ENCODE measurements around the gene SLC29A4. TPM values are rescaled to one million over a fixed set of nuclear protein-coding genes. Genes with fewer than 3 reads are reported as not detected.
"Not testable (repeated sequence)": the region's sequence is repeated elsewhere in the genome, so short reads cannot be mapped to it uniquely, and the experiment has no call there.

SLC29A4 gene
- total RNA-seq, 2 experiments from 2014 or later = 1.6 to 3.1 TPM

DNA sequence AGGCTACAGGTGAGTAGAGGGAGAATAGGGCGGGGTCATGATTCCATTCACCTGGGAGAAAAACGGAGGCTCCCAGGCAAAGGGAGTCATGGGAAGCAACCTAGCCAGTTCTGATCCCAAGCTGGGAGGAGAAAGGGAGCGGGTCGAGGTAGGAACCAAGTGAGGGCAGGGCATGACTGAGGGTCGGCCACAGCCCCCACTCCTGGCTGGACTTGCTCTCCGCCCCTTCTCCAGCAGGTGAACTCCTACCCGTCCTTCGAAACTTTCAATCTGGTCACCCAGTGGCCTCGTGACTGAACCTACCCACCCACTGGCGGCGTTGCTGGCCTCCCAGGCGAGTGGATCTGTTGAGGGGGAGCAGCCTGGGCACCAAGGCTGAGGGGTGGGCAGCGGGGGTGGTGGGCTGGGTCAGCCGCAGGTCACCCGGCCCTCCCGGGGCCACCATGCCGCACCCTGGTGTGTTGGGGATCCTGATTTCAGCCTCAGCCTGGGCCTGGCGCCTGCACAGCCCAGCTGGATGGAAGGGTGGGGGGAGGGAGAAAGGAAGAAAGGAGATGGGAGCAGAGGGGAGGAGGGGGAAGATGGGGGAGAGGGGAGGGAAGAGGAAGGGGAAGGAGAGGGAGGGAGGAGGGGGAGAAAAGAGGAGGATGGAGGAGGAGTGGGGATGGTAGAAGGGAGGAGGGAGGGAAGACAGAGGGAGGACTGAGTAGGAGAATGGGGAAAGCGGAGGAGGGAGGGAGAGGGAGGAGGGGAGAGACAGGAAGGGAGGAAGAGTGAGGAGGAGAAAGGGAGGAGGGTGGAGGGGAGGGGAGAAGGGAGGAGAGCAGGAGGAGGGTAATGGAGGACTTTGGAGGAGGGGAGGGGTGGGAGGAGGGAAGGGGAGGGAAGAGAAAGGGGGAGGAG lies 894 bp upstream of the SLC29A4 start:
- H3K36me3 Mint-ChIP-seq; H3K4me3 Mint-ChIP-seq; ATAC-seq (ENCODE audit: low read depth); DNase-seq; H3K4me1 Mint-ChIP-seq; H3K27ac Mint-ChIP-seq; POLR2A ChIA-PET; H3K9me3 Mint-ChIP-seq: not testable (repeated sequence)
- H3K27me3 Mint-ChIP-seq = peaks cover 14% of the 10 kb centered on the region

DNA sequence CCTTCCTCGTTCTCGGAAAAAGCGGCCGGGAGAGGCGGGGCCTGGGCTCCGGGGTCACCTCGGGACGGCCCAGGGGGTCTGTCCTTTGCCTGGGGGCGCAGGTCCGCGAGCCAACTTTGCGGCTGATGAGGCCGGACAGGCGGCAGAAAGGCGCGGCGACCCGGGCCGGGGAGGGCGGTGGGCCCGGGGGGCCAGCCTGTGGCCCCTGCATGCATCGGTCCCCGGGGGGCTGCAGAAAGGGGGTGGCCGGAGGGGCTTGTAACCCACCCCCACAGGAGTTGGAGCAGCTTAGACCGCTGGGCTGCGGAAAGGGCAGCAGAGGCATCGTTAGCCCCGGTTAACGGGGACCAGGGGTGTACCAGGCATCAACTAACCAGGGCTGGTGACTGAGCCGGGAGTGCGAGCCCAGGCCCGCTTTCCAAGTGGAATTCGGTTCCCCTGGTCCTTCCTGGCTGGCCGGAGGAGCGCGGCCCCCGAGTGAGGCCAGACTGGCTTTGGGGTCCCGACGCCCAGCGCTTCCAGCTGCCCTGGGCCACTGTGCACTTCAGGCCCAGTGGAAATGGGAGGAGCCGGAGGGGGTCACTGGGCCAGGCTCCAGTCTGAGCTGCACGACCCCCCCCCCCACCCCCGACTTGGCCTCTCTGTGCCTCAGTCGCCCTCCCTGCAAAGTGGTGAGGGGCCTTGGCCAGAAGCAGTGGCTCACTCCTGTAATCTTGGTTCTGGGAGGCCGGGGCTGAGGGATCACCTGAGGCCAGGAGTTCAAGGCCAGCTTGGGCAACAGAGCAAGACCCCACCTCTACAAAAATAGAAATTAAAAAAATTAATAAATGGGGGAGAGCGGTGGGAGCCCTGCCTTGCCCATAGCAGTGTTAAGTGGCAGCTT lies 919 bp downstream of the SLC29A4 start:
- H3K4me3 Mint-ChIP-seq = no peak overlapping the region
- ATAC-seq (ENCODE audit: low read depth) (no peak), DNase-seq (no peak)
- H3K36me3 Mint-ChIP-seq = no peaks in the 10 kb centered on the region
- no peak overlapping the region for H3K27ac Mint-ChIP-seq
- peaks cover 11% of the 10 kb centered on the region for H3K27me3 Mint-ChIP-seq
- POLR2A ChIA-PET = no interaction called here
- no peaks in the 10 kb centered on the region for H3K4me1 Mint-ChIP-seq
- no peaks in the 10 kb centered on the region for H3K9me3 Mint-ChIP-seq

DNA sequence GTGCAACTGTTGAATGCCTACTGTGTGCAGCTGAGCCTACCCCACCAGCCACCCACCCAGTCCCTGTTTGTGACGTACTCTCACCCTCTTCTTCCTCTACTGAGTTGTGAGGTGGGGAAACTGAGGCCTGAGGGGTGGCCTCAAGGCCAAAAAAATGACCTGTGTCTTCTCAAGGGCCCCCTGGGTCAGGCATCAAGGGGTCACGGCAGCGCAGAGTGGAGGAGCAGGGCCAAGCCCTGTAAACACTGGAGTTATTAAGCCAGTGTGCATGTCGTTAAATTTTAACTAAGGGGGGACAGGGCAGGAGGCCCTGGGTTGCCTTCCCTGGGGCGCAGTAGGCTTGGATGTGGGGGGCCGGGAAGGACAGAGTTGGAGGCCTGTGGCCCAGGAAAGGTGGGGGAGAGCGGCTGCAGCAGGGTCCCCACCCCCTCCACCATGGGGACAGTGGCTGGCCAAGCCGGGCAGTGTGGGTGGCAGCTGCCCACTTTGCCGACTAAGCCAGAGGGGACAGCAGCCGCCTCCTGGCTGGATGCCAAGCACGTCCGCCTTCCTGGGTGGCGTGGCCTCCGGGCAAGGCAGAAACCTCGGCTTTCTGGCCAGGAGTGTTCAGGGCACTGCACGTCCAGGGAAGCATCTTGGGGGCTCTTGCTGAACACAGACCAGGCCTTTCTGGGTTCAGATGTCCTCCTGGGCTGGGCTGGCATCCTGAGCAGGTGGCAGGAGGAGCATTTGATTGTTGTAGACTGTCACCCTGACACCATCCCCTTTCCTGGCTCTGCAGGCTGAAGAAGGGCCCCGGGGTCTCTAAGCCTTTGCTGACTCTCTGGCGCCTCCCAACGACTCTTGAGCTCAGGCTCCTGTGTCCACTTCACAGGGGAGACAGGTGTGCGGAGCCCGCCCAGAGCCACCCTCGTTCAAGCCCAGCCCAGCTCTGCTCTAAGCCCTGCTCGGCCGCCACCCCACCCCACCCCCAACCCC lies 1.9 kb downstream of the SLC29A4 start:
- ATAC-seq (ENCODE audit: low read depth) = no peak
- Mint-ChIP-seq H3K4me3 (peak overlapping the region; percentile 42), H3K27me3 (peaks cover 8% of the 10 kb centered on the region)

DNA sequence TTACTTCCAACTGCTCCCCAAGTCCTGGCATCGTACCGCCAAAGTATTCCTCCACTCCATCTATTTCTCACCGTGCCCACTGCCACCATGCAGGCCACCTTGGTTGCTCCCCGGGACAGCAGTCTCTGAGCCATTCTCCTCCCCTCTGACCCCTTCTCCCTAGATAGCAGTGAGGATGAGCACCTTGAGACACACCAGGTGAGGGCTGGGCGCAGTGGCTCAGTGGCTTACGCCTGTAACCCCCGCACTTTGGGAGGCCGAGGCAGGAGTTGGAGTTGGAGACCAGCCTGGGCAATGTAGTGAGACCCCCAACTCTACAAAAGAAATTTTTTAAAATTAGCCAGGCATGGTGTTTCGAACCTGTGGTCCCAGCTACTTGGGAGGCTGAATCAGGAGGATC lies 4.2 kb downstream of the SLC29A4 start:
- DNase-seq (no peak), ATAC-seq (ENCODE audit: low read depth) (no peak)
- POLR2A ChIA-PET = interaction anchor here (0.6 to 0.7 kb wide), 2 partner anchors 33 to 42 kb away, joined by 3 read pairs; no protein-coding TSS in a partner anchor
- Mint-ChIP-seq H3K27ac (no peak overlapping the region), H3K27me3 (peaks cover 6% of the 10 kb centered on the region), H3K36me3 (no peaks in the 10 kb centered on the region), H3K9me3 (no peaks in the 10 kb centered on the region), H3K4me3 (no peak overlapping the region), H3K4me1 (no peaks in the 10 kb centered on the region)

More for the DNA sequence above, 1.9 kb downstream of the SLC29A4 start:
- no peak for DNase-seq
- POLR2A ChIA-PET = no interaction called here
- no peaks in the 10 kb centered on the region for H3K36me3 Mint-ChIP-seq
- H3K9me3 Mint-ChIP-seq = no peaks in the 10 kb centered on the region
- H3K27ac Mint-ChIP-seq = no peak overlapping the region
- H3K4me1 Mint-ChIP-seq = no peaks in the 10 kb centered on the region

DNA sequence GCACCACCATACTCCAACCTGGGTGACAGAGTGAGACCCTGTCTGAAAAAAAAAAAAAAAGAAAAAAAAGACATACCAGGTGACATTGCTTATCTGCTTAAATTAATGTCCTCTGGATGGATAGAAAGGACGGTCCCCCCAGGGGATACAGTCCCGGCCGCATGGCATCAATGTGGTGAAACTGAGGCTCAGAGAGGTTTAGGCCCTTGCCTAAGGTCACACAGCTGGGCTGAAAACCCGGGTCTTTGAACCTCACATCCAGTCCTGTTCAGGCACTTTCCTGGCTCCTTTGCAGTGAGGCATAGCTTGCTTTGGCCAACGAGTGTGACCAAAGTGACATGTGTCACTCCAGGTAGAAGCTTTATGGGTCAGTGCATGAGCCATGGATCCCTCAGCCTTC lies 4.6 kb downstream of the SLC29A4 start:
- H3K4me3 Mint-ChIP-seq; POLR2A ChIA-PET; H3K9me3 Mint-ChIP-seq; H3K4me1 Mint-ChIP-seq; DNase-seq; ATAC-seq (ENCODE audit: low read depth); H3K27me3 Mint-ChIP-seq; H3K27ac Mint-ChIP-seq; H3K36me3 Mint-ChIP-seq: not testable (repeated sequence)

DNA sequence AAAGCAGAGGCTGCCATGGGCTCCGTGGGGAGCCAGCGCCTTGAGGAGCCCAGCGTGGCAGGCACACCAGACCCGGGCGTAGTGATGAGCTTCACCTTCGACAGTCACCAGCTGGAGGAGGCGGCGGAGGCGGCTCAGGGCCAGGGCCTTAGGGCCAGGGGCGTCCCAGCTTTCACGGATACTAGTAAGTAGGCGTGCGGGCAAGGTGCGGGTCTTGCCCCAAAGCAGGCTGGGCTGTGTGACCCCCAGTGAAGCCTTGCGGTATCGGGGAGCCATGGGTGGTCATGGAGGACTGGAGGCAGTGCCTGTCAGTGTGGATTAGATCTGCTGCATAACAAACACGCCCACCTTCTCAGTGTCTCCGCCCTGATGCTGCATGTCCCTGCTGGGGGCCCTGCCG lies 5.1 kb downstream of the SLC29A4 start:
- no peaks in the 10 kb centered on the region for H3K36me3 Mint-ChIP-seq
- H3K27me3 Mint-ChIP-seq = peaks cover 6% of the 10 kb centered on the region
- H3K9me3 Mint-ChIP-seq = no peaks in the 10 kb centered on the region
- POLR2A ChIA-PET = no interaction called here
- no peak overlapping the region for H3K27ac Mint-ChIP-seq
- ATAC-seq (ENCODE audit: low read depth) (no peak), DNase-seq (no peak)
- no peak overlapping the region for H3K4me3 Mint-ChIP-seq
- H3K4me1 Mint-ChIP-seq = no peaks in the 10 kb centered on the region

DNA sequence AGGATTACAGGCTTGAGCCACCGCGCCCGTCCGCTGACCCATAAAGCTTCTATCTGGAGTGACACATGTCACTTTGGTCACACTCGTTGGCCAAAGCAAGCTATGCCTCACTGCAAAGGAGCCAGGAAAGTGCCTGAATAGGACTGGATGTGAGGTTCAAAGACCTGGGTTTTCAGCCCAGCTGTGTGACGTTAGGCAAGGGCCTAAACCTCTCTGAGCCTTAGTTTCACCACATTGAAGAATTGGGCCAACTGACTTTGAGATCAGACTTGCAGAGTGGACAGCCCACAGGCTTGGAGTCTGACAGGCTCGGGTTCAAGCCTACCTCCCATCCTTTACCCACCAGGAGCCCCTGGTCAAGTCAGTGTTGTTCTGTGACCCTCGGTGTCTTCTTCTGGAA lies 5.8 kb downstream of the SLC29A4 start:
- H3K9me3 Mint-ChIP-seq; POLR2A ChIA-PET; DNase-seq; ATAC-seq (ENCODE audit: low read depth); H3K27ac Mint-ChIP-seq; H3K27me3 Mint-ChIP-seq; H3K36me3 Mint-ChIP-seq; H3K4me3 Mint-ChIP-seq; H3K4me1 Mint-ChIP-seq: not testable (repeated sequence)

DNA sequence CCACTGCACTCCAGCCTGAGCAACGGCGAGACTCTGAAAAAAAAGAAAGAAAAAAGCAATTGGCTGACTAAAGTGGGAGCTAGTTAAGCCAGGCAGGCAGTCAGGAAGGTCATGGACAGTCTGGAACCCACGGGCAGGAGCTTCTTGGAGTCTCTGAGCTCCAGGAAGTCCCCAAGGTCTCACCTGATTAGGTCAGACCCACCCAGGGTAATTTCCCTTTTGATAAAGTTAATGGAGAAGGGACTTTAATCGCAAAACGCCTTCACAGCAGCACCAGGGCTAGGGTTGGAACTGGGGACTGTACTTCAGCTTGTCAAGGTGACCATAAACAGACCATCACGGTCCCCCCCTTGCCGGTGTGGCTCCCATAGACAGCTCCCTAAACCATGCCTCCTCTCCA lies 6.6 kb downstream of the SLC29A4 start:
- ATAC-seq (ENCODE audit: low read depth) (no peak), DNase-seq (no peak)
- Mint-ChIP-seq H3K4me3 (no peak overlapping the region), H3K27me3 (peaks cover 5% of the 10 kb centered on the region), H3K4me1 (no peaks in the 10 kb centered on the region), H3K9me3 (no peaks in the 10 kb centered on the region), H3K27ac (no peak overlapping the region), H3K36me3 (no peaks in the 10 kb centered on the region)
- POLR2A ChIA-PET = no interaction called here

DNA sequence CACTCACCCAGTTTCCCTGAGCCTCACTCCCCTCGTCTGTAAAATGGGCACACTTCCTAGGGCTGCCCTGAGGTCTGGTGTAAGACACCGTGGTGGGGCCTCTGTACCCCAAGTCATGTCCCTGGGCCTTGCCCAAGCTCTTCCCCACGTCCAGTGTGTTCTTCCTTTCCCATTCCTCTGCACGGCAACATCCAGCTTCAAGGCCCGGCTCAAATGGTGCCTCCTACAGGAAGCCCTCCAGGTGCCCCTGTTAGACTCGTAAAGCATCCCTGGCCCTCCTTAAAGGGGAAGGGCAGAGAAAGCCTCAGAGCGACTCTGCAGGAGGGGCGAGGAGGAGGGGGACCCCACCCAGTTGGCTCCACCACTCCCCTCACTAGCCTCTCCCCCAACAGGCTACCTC lies 8.6 kb downstream of the SLC29A4 start:
- no peak for DNase-seq
- no peaks in the 10 kb centered on the region for H3K36me3 Mint-ChIP-seq
- peaks cover 10% of the 10 kb centered on the region for H3K27me3 Mint-ChIP-seq
- peaks cover 3% of the 10 kb centered on the region for H3K4me1 Mint-ChIP-seq
- POLR2A ChIA-PET = no interaction called here
- H3K4me3 Mint-ChIP-seq = no peak overlapping the region
- no peak overlapping the region for H3K27ac Mint-ChIP-seq
- ATAC-seq (ENCODE audit: low read depth) = no peak
- H3K9me3 Mint-ChIP-seq = no peaks in the 10 kb centered on the region

DNA sequence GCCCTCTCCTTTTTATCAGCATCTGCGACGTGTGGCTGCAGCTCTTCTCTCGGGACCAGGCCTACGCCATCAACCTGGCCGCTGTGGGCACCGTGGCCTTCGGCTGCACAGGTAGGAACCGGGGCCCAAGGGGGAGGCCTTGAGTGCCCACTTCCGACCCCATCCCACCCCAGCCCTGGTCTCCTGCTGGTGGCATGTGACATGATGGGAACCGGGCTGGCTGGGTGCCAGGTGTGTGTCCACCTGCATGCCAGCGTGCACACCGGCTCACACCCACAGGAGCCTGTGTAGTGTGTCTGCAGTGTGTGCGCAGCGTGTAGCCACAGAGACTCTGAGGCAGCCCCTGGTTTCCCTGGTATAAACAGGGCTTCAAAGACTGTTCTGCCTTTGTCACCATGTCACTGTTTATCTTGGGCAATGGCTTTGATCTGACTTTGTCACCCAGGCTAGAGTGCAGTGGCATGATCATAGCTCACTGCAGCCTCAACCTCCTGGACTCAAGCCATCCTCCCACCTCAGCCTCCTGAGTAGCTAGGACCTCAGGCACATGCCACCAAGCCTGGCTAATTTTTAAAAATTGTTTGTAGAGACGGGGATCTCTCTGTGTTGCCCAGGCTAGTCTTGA lies 9.1 kb downstream of the SLC29A4 start:
- H3K4me3 Mint-ChIP-seq; ATAC-seq (ENCODE audit: low read depth); H3K27ac Mint-ChIP-seq; POLR2A ChIA-PET; DNase-seq; H3K9me3 Mint-ChIP-seq; H3K4me1 Mint-ChIP-seq; H3K36me3 Mint-ChIP-seq: not testable (repeated sequence)
- H3K27me3 Mint-ChIP-seq = peaks cover 11% of the 10 kb centered on the region

DNA sequence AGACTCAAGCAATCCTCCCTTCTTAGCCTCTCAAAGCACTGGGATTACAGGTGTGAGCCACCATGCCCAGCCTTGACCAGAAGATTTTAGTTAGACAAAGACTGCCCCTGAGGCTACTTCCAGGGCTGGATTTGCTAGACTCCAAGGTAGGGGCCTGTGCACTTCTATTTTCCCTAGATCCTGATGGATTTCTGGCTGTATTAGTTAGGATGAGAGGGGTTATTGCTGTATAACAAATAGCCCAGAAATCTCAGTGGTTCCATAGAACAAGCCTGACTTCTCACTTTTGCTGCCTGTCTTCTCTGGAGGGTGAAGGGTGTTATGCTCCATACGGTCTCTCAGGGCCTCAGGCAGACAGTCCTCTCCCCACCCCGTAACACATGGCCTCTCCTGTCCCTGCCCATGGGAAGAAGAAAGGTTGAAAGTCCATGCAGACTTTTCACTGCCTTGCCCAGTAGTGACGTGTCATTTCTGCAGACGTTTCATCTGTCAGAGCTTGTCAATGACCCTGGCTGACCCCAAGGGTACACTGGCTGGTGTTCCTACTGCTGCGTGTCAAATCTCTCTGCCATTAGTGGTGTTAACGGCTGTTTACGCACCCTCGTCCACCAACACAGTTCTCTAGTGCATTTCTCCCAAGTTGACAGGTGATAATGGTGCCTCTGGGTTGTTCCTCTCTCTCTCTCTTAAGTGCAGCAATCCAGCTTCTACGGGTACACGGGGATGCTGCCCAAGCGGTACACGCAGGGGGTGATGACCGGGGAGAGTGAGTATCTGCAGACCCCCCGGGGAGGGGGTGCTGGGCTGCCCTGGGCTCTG lies 11.6 kb downstream of the SLC29A4 start:
- Mint-ChIP-seq H3K9me3 (no peaks in the 10 kb centered on the region), H3K4me1 (peaks cover 13% of the 10 kb centered on the region)
- no peak for ATAC-seq (ENCODE audit: low read depth)

More for the DNA sequence above, 11.6 kb downstream of the SLC29A4 start:
- H3K27me3 Mint-ChIP-seq = peaks cover 12% of the 10 kb centered on the region
- DNase-seq = no peak
- POLR2A ChIA-PET = no interaction called here
- H3K36me3 Mint-ChIP-seq = no peaks in the 10 kb centered on the region
- no peak overlapping the region for H3K4me3 Mint-ChIP-seq
- H3K27ac Mint-ChIP-seq = no peak overlapping the region
